ENCODE measurements around the gene MYOF.

- TF ChIP-seq CTCF (optimal IDR thresholded peaks at IDR 0.05 in 1 of 3, IDR thresholded peaks at IDR 0.05 in 1 of 3, conservative IDR thresholded peaks at IDR 0.05 in 1 of 3; ENCODE audit: extremely low read depth in 1 of 3, insufficient read depth in 2 of 3, low read length in 3 of 3): no peak
- TF ChIP-seq EZH2 (IDR thresholded peaks at IDR 0.05; ENCODE audit: low read length): no peak
Observed at GRCh38 chr10:93485690-93486089, 3.6 kb upstream of the MYOF start.
